SK-N-SH (cell line): ENCODE data around the gene PRKCH. TPM values are rescaled to one million over a fixed set of nuclear protein-coding genes. Genes with fewer than 3 reads are reported as not detected.

ENCODE experiments used
- CTCF ChIA-PET: fragments of 300-600, 350-600 bp; formaldehyde crosslinking; extraction: SDS; loops from one replicate; lab custom pipeline; 2021; lab: Yijun Ruan, JAX
- POLR2A ChIA-PET: fragments of 350-600 bp; sonication (Branson Sonifier 250); formaldehyde crosslinking; extraction: SDS; loops from one replicate; lab custom pipeline; 2020; ENCODE audit warnings: antibody characterized with exemption, inconsistent platforms; lab: Yijun Ruan, JAX
- DNase-seq: peaks from one replicate; pipeline ENCODE4 v3.0.0; 2012
- H2AFZ ChIP-seq: fragments of 200-600 bp; sonication (generic); 2 replicates; pipeline ENCODE4 v1.8.1; 2016; ENCODE audit warnings: antibody characterized with exemption, mild to moderate bottlenecking, low read depth
- H3F3A ChIP-seq: fragments of 200-600 bp; sonication (generic); replicated peaks from 2 replicates; pipeline ENCODE3; 2016; ENCODE audit warnings: antibody characterized with exemption, mild to moderate bottlenecking; ENCODE audit not compliant: insufficient read depth
- H3K27ac ChIP-seq, 2 experiments: fragments of 200-500 bp in 1 of 2; fragments of 200-600 bp in 1 of 2; sonication (Bioruptor generic) in 1 of 2; sonication (generic), shearing (Covaris generic) in 1 of 2; 2 replicates each; pipeline versions ENCODE4 v1.5.1 to v1.6.1; 2014 to 2016; ENCODE audit warnings: low read depth in 2 of 2, inconsistent platforms in 1 of 2, low read length in 1 of 2, mild to moderate bottlenecking in 1 of 2, mixed read lengths in 1 of 2
- H3K27me3 ChIP-seq: fragments of 200-600 bp; sonication (generic), shearing (Covaris generic); 2 replicates; pipeline ENCODE4 v1.6.1; 2016; ENCODE audit warnings: mixed run types; ENCODE audit not compliant: insufficient read depth
- H3K36me3 ChIP-seq, 2 experiments: fragments of 200-500 bp in 1 of 2; fragments of 200-600 bp in 1 of 2; sonication (Bioruptor generic) in 1 of 2; sonication (generic) in 1 of 2; replicated peaks in 1 of 2; 2 replicates each; pipeline versions ENCODE3 to v1.5.1; 2014 to 2016; ENCODE audit warnings: low read length in 1 of 2, mild to moderate bottlenecking in 1 of 2; ENCODE audit not compliant: insufficient read depth in 2 of 2, control insufficient read depth in 1 of 2
- H3K4me1 ChIP-seq, 2 experiments: fragments of 200-500 bp in 1 of 2; fragments of 200-600 bp in 1 of 2; sonication (Bioruptor generic) in 1 of 2; sonication (generic), shearing (Covaris generic) in 1 of 2; 2 replicates each; pipeline versions ENCODE4 v1.5.1 to v1.6.1; 2014 to 2016; ENCODE audit warnings: low read depth in 1 of 2, low read length in 1 of 2, mixed run types in 1 of 2; ENCODE audit not compliant: insufficient read depth in 2 of 2, control insufficient read depth in 1 of 2
- H3K4me2 ChIP-seq: fragments of 200-600 bp; sonication (generic), shearing (Covaris generic); 2 replicates; pipeline ENCODE4 v1.6.1; 2017; ENCODE audit warnings: mixed run types
- H3K4me3 ChIP-seq, 2 experiments: fragments of 200-500 bp in 1 of 2; fragments of 200-600 bp in 1 of 2; sonication (Bioruptor generic) in 1 of 2; sonication (generic), shearing (Covaris generic) in 1 of 2; 2 replicates each; pipeline versions ENCODE4 v1.5.1 to v1.8.1; 2014 to 2016; ENCODE audit warnings: low read depth in 2 of 2, inconsistent platforms in 1 of 2, low read length in 1 of 2, mild to moderate bottlenecking in 1 of 2, mixed read lengths in 1 of 2, moderate library complexity in 1 of 2
- H3K79me2 ChIP-seq: fragments of 200-600 bp; sonication (generic); 2 replicates; pipeline ENCODE4 v1.8.1; 2017; ENCODE audit warnings: mild to moderate bottlenecking; ENCODE audit not compliant: insufficient read depth
- H3K9ac ChIP-seq: fragments of 200-600 bp; sonication (generic); 2 replicates; pipeline ENCODE4 v1.6.1; 2017; ENCODE audit warnings: mixed run types
- H3K9me2 ChIP-seq: fragments of 200-600 bp; sonication (generic); 2 replicates; pipeline ENCODE4 v1.6.1; 2017; ENCODE audit warnings: mixed run types
- H3K9me3 ChIP-seq: fragments of 200-600 bp; sonication (generic); 2 replicates; pipeline ENCODE4 v1.6.1; 2017; ENCODE audit warnings: mixed run types, mild to moderate bottlenecking, moderate library complexity
- H4K20me1 ChIP-seq: fragments of 200-600 bp; sonication (generic); 2 replicates; pipeline ENCODE4 v1.6.1; 2017; ENCODE audit warnings: mild to moderate bottlenecking, mixed run types; ENCODE audit not compliant: insufficient read depth
- ELF1 ChIP-seq: IDR thresholded peaks from 2 replicates; pipeline ENCODE4 v1.4.0; 2012
- EP300 ChIP-seq, 2 experiments: IDR thresholded peaks; 2 replicates each; pipeline versions ENCODE4 v1.4.0 to v1.6.1; 2012; ENCODE audit warnings: borderline replicate concordance in 1 of 2, low read depth in 1 of 2, low read length in 1 of 2
- FOXJ3 ChIP-seq: sonication (generic); formaldehyde crosslinking; IDR thresholded peaks from 2 replicates; pipeline ENCODE4 v1.5.1; 2020; ENCODE audit warnings: mild to moderate bottlenecking, missing genetic modification reagents
- GABPA ChIP-seq: IDR thresholded peaks from 2 replicates; pipeline ENCODE4 v1.4.0; 2012; ENCODE audit warnings: low read depth, mild to moderate bottlenecking
- GATA2 ChIP-seq: sonication (generic); formaldehyde crosslinking; IDR thresholded peaks from 2 replicates; pipeline ENCODE4 v1.5.0; 2020; ENCODE audit warnings: mild to moderate bottlenecking, missing genetic modification reagents
- JUND ChIP-seq: IDR thresholded peaks from 2 replicates; pipeline ENCODE4 v1.4.0; 2012
- MEF2A ChIP-seq: IDR thresholded peaks from 2 replicates; pipeline ENCODE4 v1.4.0; 2012; ENCODE audit warnings: low read depth, borderline replicate concordance
- NFIC ChIP-seq: IDR thresholded peaks from 2 replicates; pipeline ENCODE4 v1.4.0; 2012; ENCODE audit warnings: borderline replicate concordance
- RAD21 ChIP-seq: IDR thresholded peaks from 2 replicates; pipeline ENCODE4 v1.6.1; 2012; ENCODE audit warnings: mild to moderate bottlenecking, low read length
- RCOR1 ChIP-seq: fragments of 150-350 bp; IDR thresholded peaks from 2 replicates; pipeline ENCODE4 v1.6.1; 2017; ENCODE audit warnings: antibody characterized with exemption, low read length
- RFX5 ChIP-seq: IDR thresholded peaks from 2 replicates; pipeline ENCODE4 v1.6.1; 2012; ENCODE audit warnings: mild to moderate bottlenecking, improper control_type of control experiment, low read length
- SIN3A ChIP-seq: IDR thresholded peaks from 2 replicates; pipeline ENCODE4 v1.6.1; 2012; ENCODE audit warnings: low read depth, mild to moderate bottlenecking, low read length, moderate library complexity, borderline replicate concordance
- TAF1 ChIP-seq: IDR thresholded peaks from 2 replicates; pipeline ENCODE4 v1.6.1; 2012; ENCODE audit warnings: low read depth, mild to moderate bottlenecking, low read length, moderate library complexity, borderline replicate concordance
- TCF12 ChIP-seq: IDR thresholded peaks from 2 replicates; pipeline ENCODE4 v1.4.0; 2012
- USF2 ChIP-seq: fragments of 150-350 bp; IDR thresholded peaks from 2 replicates; pipeline ENCODE4 v1.6.1; 2017; ENCODE audit warnings: antibody characterized with exemption, low read length, low read depth, borderline replicate concordance
- YY1 ChIP-seq: IDR thresholded peaks from 2 replicates; pipeline ENCODE4 v1.4.0; 2012; ENCODE audit warnings: low read depth, mild to moderate bottlenecking
- whole genome bisulfite sequencing: methylation state at CpG from one replicate; pipeline ENCODE4 v1.1.6; 2017; ENCODE audit warnings: low lambda C conversion rate; 5-methylcytosine and 5-hydroxymethylcytosine counted together
- polyA plus RNA-seq, 3 experiments: library from polyadenylated mRNA; depleted of rRNA; stranded (reverse); fragments of >200 nt; gene quantifications; 2 replicates each; pipeline ENCODE4 v1.2.3, GENCODE V29; 2012
- TF ChIP-seq, protein P1 (sequence below): fragments of 150-350 bp; IDR thresholded peaks from 2 replicates; pipeline ENCODE4 v1.6.1; 2016; ENCODE audit warnings: mild to moderate bottlenecking, low read depth, low read length
- TF ChIP-seq, protein P2 (sequence below): IDR thresholded peaks from 2 replicates; pipeline ENCODE4 v1.4.0; 2012; ENCODE audit warnings: low read depth, borderline replicate concordance
- TF ChIP-seq, protein P3 (sequence below): IDR thresholded peaks from 2 replicates; pipeline ENCODE4 v1.4.0; 2012; ENCODE audit warnings: low read depth, borderline replicate concordance

Gene PRKCH
- polyA plus RNA-seq, 1 of the 3 experiments (the other 2 are of a cell fraction), result 4.2 TPM

- POLR2A ChIA-PET, result no interaction called here
- Histone ChIP-seq H3F3A (peaks cover 5% of the 10 kb centered on the region), H3K4me1 (peaks cover 0 to 6% of the 10 kb centered on the region in 2 experiments; a peak in 1 of 4 replicates), H3K9ac (no peak overlapping the region), H3K36me3 (no peaks in the 10 kb centered on the region), H3K4me2 (no peak overlapping the region), H3K27me3 (no peaks in the 10 kb centered on the region), H3K27ac (no peak overlapping the region), H4K20me1 (no peaks in the 10 kb centered on the region), H3K79me2 (no peaks in the 10 kb centered on the region; the same call in 1 of the 2 replicates), H2AFZ (no peak overlapping the region), H3K9me2 (no peaks in the 10 kb centered on the region), H3K9me3 (no peaks in the 10 kb centered on the region), H3K4me3 (no peak overlapping the region)
- CTCF ChIA-PET, result no interaction called here
- DNase-seq, result no peak
- WGBS, result 80% methylated on average over 4 of the region's 4 CpGs
- TF ChIP-seq ELF1 (no peak), JUND (no peak), TCF12 (no peak), TAF1 (no peak), RAD21 (no peak), GATA2 (CRISPR knock-in tag) (no peak), YY1 (no peak)
- TF ChIP-seq, protein P1, sequence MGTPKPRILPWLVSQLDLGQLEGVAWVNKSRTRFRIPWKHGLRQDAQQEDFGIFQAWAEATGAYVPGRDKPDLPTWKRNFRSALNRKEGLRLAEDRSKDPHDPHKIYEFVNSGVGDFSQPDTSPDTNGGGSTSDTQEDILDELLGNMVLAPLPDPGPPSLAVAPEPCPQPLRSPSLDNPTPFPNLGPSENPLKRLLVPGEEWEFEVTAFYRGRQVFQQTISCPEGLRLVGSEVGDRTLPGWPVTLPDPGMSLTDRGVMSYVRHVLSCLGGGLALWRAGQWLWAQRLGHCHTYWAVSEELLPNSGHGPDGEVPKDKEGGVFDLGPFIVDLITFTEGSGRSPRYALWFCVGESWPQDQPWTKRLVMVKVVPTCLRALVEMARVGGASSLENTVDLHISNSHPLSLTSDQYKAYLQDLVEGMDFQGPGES, result no peak
- TF ChIP-seq, protein P2, sequence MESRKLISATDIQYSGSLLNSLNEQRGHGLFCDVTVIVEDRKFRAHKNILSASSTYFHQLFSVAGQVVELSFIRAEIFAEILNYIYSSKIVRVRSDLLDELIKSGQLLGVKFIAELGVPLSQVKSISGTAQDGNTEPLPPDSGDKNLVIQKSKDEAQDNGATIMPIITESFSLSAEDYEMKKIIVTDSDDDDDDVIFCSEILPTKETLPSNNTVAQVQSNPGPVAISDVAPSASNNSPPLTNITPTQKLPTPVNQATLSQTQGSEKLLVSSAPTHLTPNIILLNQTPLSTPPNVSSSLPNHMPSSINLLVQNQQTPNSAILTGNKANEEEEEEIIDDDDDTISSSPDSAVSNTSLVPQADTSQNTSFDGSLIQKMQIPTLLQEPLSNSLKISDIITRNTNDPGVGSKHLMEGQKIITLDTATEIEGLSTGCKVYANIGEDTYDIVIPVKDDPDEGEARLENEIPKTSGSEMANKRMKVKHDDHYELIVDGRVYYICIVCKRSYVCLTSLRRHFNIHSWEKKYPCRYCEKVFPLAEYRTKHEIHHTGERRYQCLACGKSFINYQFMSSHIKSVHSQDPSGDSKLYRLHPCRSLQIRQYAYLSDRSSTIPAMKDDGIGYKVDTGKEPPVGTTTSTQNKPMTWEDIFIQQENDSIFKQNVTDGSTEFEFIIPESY, result no peak
Observed at GRCh38 chr14:61357123-61357522, 35.7 kb downstream of the PRKCH start.

DNA sequence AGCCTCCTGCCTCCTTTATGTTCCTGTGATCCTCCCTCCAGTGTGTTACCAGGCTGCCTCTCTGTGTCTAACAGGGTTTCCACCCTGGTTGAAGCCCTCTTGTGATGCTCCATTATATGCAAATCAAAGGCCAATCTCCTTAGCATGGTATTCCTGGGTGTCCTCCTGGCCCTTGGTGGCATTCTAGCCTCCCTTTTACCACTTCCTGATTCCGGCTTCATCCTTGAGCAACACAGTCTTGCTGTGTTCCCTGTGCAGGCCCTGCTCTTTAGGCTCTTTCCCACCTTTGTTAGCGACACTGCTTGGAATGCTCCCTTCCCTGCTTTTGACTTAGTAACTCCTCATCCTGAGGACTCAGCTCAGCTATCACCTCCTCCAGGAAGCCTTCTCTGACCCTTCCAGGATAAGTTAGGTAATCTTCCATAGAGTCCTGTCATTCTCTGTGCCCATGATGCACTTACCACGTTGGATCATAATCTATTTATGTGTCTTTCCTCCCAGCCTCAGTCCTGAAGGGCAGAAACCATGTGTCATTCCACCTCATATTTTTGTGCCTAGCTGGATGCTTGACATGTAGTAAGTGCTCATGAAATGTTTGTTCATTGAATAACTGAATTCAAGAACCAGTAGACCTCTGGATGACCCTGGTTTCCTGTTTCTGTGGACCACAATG, 37.3 kb downstream of the PRKCH start:
- no peak overlapping the region for H3K4me3 ChIP-seq
- CTCF ChIA-PET, result no interaction called here
- TF ChIP-seq SIN3A (no peak), FOXJ3 (no peak), GABPA (no peak), TCF12 (no peak), NFIC (no peak), JUND (no peak), GATA2 (CRISPR knock-in tag) (no peak), USF2 (no peak), RCOR1 (no peak), EP300 (IDR thresholded peaks at IDR 0.05; ENCODE audit: borderline replicate concordance in 1 of 2, low read depth in 1 of 2, low read length in 1 of 2) (no peak), MEF2A (no peak), RAD21 (no peak), RFX5 (no peak)
- TF ChIP-seq, protein P3, sequence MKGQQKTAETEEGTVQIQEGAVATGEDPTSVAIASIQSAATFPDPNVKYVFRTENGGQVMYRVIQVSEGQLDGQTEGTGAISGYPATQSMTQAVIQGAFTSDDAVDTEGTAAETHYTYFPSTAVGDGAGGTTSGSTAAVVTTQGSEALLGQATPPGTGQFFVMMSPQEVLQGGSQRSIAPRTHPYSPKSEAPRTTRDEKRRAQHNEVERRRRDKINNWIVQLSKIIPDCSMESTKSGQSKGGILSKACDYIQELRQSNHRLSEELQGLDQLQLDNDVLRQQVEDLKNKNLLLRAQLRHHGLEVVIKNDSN, result no peak
- TF ChIP-seq, protein P1, result no peak
- TF ChIP-seq, protein P2, result no peak

More for the DNA sequence above, 37.3 kb downstream of the PRKCH start:
- Histone ChIP-seq H3K4me1 (peaks cover 0 to 6% of the 10 kb centered on the region in 2 experiments; a peak in 1 of 4 replicates), H3K27me3 (no peaks in the 10 kb centered on the region), H3K9me2 (no peaks in the 10 kb centered on the region), H3K9me3 (no peaks in the 10 kb centered on the region), H4K20me1 (no peaks in the 10 kb centered on the region), H2AFZ (no peak overlapping the region), H3F3A (peaks cover 5% of the 10 kb centered on the region), H3K27ac (no peak overlapping the region), H3K4me2 (no peak overlapping the region), H3K79me2 (no peaks in the 10 kb centered on the region; the same call in 1 of the 2 replicates), H3K9ac (no peak overlapping the region), H3K36me3 (no peaks in the 10 kb centered on the region)
- DNase-seq, result no peak
- POLR2A ChIA-PET, result no interaction called here
- WGBS, result 53% methylated on average over 3 of the region's 3 CpGs
